H1 (cell line): ENCODE measurements around the gene ALK. TPM values are rescaled to one million over a fixed set of nuclear protein-coding genes. Genes with fewer than 3 reads are reported as not detected.

Source experiments
- CTCF ChIA-PET: fragments of 300-600 bp; sonication (Branson Sonifier 250); formaldehyde crosslinking; loops from one replicate; lab custom pipeline; 2021; ENCODE audit not compliant: partially characterized antibody; lab: Charles Lee
- POLR2A ChIA-PET: fragments of 300-600 bp; sonication (Branson Sonifier 250); formaldehyde crosslinking; loops from one replicate; lab custom pipeline; 2021; ENCODE audit warnings: inconsistent platforms; ENCODE audit not compliant: partially characterized antibody; lab: Charles Lee
- DNase-seq, 2 experiments: peaks; one replicate each; pipeline versions ENCODE4 v3.0.0 to v3.0.0-alpha.2; 2010 to 2022; ENCODE audit warnings: low spot score in 2 of 2, low read depth in 1 of 2, mixed read lengths in 1 of 2
- FAIRE-seq: peaks from 2 replicates; lab custom pipeline; 2011; peaks lifted over from hg19 to GRCh38; lab: Jason Lieb, UNC
- H2AFZ ChIP-seq: 2 replicates; pipeline ENCODE4 v1.8.1; 2012; ENCODE audit warnings: low read length, inconsistent platforms
- H2AK5ac ChIP-seq: 2 replicates; pipeline ENCODE4 v1.6.1; 2013; ENCODE audit warnings: low read depth, low read length
- H2BK120ac ChIP-seq: replicated peaks from 2 replicates; pipeline ENCODE3; 2013; ENCODE audit warnings: low read depth, low read length, inconsistent platforms
- H2BK12ac ChIP-seq: 2 replicates; pipeline ENCODE4 v1.6.1; 2013; ENCODE audit warnings: low read depth, low read length
- H2BK15ac ChIP-seq: 2 replicates; pipeline ENCODE4 v1.6.1; 2013; ENCODE audit warnings: low read length
- H2BK20ac ChIP-seq: 2 replicates; pipeline ENCODE4 v1.6.1; 2013; ENCODE audit warnings: low read length
- H2BK5ac ChIP-seq: 2 replicates; pipeline ENCODE4 v1.6.1; 2013; ENCODE audit warnings: low read depth, low read length
- H3K14ac ChIP-seq: 2 replicates; pipeline ENCODE4 v1.6.1; 2013; ENCODE audit warnings: inconsistent platforms; ENCODE audit not compliant: insufficient read length
- H3K18ac ChIP-seq: 2 replicates; pipeline ENCODE4 v1.6.1; 2013; ENCODE audit warnings: low read length; ENCODE audit errors: extremely low read depth
- H3K23ac ChIP-seq: 2 replicates; pipeline ENCODE4 v1.6.1; 2013; ENCODE audit warnings: inconsistent platforms; ENCODE audit not compliant: insufficient read length
- H3K23me2 ChIP-seq: 2 replicates; pipeline ENCODE4 v1.6.1; 2013; ENCODE audit warnings: low read depth, low read length
- H3K27ac ChIP-seq: 2 replicates; pipeline ENCODE4 v1.6.1; 2011; ENCODE audit warnings: low read depth, low read length, inconsistent platforms
- H3K27me3 ChIP-seq, 4 experiments: replicated peaks in 1 of 4; 1 replicate in 1 of 4; 2 replicates in 3 of 4; pipeline versions ENCODE4 v1.6.1 to v1.8.1; 2011 to 2013; ENCODE audit warnings: low read length in 3 of 4, mild to moderate bottlenecking in 3 of 4, inconsistent platforms in 2 of 4, mixed read lengths in 2 of 4, moderate library complexity in 1 of 4; ENCODE audit not compliant: control insufficient read depth in 3 of 4, insufficient read depth in 3 of 4; ENCODE audit errors: extremely low read depth in 1 of 4
- H3K36me3 ChIP-seq, 4 experiments: 2 replicates each; pipeline versions ENCODE4 v1.6.1 to v1.8.1; 2011 to 2013; ENCODE audit warnings: mild to moderate bottlenecking in 4 of 4, low read length in 3 of 4, moderate library complexity in 2 of 4, control low read depth in 1 of 4, inconsistent platforms in 1 of 4; ENCODE audit not compliant: insufficient read depth in 4 of 4, control insufficient read depth in 2 of 4
- H3K4ac ChIP-seq: replicated peaks from 2 replicates; pipeline ENCODE3; 2013; ENCODE audit warnings: low read length, low read depth, mixed read lengths, inconsistent platforms; ENCODE audit not compliant: insufficient read length
- H3K4me1 ChIP-seq, 4 experiments: replicated peaks in 1 of 4; 1 replicate in 1 of 4; 2 replicates in 3 of 4; pipeline versions ENCODE4 v1.6.1 to v1.8.1; 2011 to 2013; ENCODE audit warnings: low read length in 3 of 4, inconsistent platforms in 2 of 4, mixed read lengths in 1 of 4; ENCODE audit not compliant: insufficient read depth in 4 of 4, control insufficient read depth in 3 of 4
- H3K4me2 ChIP-seq, 2 experiments: 2 replicates each; pipeline versions ENCODE4 v1.6.1 to v1.8.1; 2011 to 2013; ENCODE audit warnings: low read depth in 2 of 2, low read length in 2 of 2, control low read depth in 1 of 2, inconsistent platforms in 1 of 2, mild to moderate bottlenecking in 1 of 2; ENCODE audit not compliant: insufficient read depth in 1 of 2
- H3K4me3 ChIP-seq, 4 experiments: fragments of 200-600, 300-600 bp in 1 of 4; sonication (generic), shearing (Covaris generic), sonication (Bioruptor Twin) in 1 of 4; 2 replicates each; pipeline versions ENCODE4 v1.5.1 to v1.8.1; 2011 to 2016; ENCODE audit warnings: low read length in 4 of 4, low read depth in 3 of 4, control low read depth in 2 of 4, inconsistent platforms in 2 of 4, mild to moderate bottlenecking in 2 of 4, mixed read lengths in 1 of 4, moderate library complexity in 1 of 4; ENCODE audit not compliant: insufficient read depth in 2 of 4; ENCODE audit errors: extremely low read depth in 1 of 4
- H3K56ac ChIP-seq: replicated peaks from 2 replicates; pipeline ENCODE3; 2013; ENCODE audit warnings: low read depth, mild to moderate bottlenecking, mixed read lengths, low read length, inconsistent platforms; ENCODE audit not compliant: insufficient read length
- H3K79me1 ChIP-seq: 2 replicates; pipeline ENCODE4 v1.6.1; 2013; ENCODE audit warnings: low read depth, low read length, control low read depth
- H3K79me2 ChIP-seq, 2 experiments: 2 replicates each; pipeline versions ENCODE4 v1.6.1 to v1.8.1; 2012 to 2013; ENCODE audit warnings: low read length in 2 of 2, mild to moderate bottlenecking in 2 of 2, inconsistent platforms in 1 of 2; ENCODE audit not compliant: insufficient read depth in 2 of 2, control insufficient read depth in 1 of 2
- H3K9ac ChIP-seq, 4 experiments: replicated peaks in 1 of 4; 1 replicate in 1 of 4; 2 replicates in 3 of 4; pipeline versions ENCODE4 v1.6.1 to v1.8.1; 2011 to 2013; ENCODE audit warnings: low read depth in 3 of 4, low read length in 3 of 4, control low read depth in 2 of 4, mild to moderate bottlenecking in 2 of 4, moderate library complexity in 2 of 4, inconsistent platforms in 1 of 4; ENCODE audit errors: extremely low read depth in 1 of 4
- H3K9me3 ChIP-seq, 2 experiments: 2 replicates each; pipeline versions ENCODE4 v1.6.1 to v1.8.1; 2012 to 2013; ENCODE audit warnings: mild to moderate bottlenecking in 2 of 2, moderate library complexity in 2 of 2, control low read depth in 1 of 2, inconsistent platforms in 1 of 2, low read depth in 1 of 2, low read length in 1 of 2, mixed read lengths in 1 of 2; ENCODE audit not compliant: insufficient read depth in 2 of 2
- H4K20me1 ChIP-seq, 2 experiments: replicated peaks in 1 of 2; 2 replicates each; pipeline versions ENCODE3 to v1.8.1; 2011 to 2013; ENCODE audit warnings: inconsistent platforms in 2 of 2, low read length in 2 of 2, mild to moderate bottlenecking in 1 of 2; ENCODE audit not compliant: insufficient read depth in 2 of 2, control insufficient read depth in 1 of 2
- H4K5ac ChIP-seq: 2 replicates; pipeline ENCODE4 v1.6.1; 2013; ENCODE audit warnings: low read length, low read depth, mixed read lengths, inconsistent platforms; ENCODE audit not compliant: insufficient read length
- H4K8ac ChIP-seq: 2 replicates; pipeline ENCODE4 v1.8.0; 2013; ENCODE audit warnings: mild to moderate bottlenecking, moderate library complexity, low read length, inconsistent platforms; ENCODE audit not compliant: insufficient read depth; ENCODE audit errors: extremely low read depth
- H4K91ac ChIP-seq: replicated peaks from 2 replicates; pipeline ENCODE3; 2013; ENCODE audit warnings: low read length, mixed read lengths, inconsistent platforms; ENCODE audit not compliant: insufficient read length
- CEBPB ChIP-seq: IDR thresholded peaks from 2 replicates; pipeline ENCODE4 v1.6.1; 2012; ENCODE audit warnings: low read depth, low read length
- FOSL1 ChIP-seq: IDR thresholded peaks from 2 replicates; pipeline ENCODE4 v1.6.1; 2011; ENCODE audit warnings: mild to moderate bottlenecking, low read depth, low read length, moderate library complexity; ENCODE audit not compliant: insufficient read depth
- RFX5 ChIP-seq: IDR thresholded peaks from 2 replicates; pipeline ENCODE4 v1.6.1; 2011; ENCODE audit warnings: low read depth, low read length, improper control_type of control experiment, borderline replicate concordance
- SUZ12 ChIP-seq: fragments of 200-600 bp; sonication (generic); IDR thresholded peaks from 2 replicates; pipeline ENCODE4 v1.6.1; 2012; ENCODE audit warnings: mild to moderate bottlenecking, inconsistent platforms, low read length, moderate library complexity, mixed read lengths
- TBP ChIP-seq: IDR thresholded peaks from 2 replicates; pipeline ENCODE4 v1.6.1; 2011; ENCODE audit warnings: low read depth, low read length, improper control_type of control experiment
- TCF12 ChIP-seq: IDR thresholded peaks from 2 replicates; pipeline ENCODE4 v1.6.1; 2011; ENCODE audit warnings: low read depth, mild to moderate bottlenecking, low read length
- WGBS, 2 experiments: shearing (Covaris generic) in 1 of 2; methylation state at CpG; one replicate each; pipeline versions ENCODE4 v1.1.6 to v1.1.7; 2013 to 2015; ENCODE audit warnings: low lambda C conversion rate in 2 of 2, mixed read lengths in 2 of 2, inconsistent platforms in 1 of 2, low coverage in 1 of 2, missing lambda C conversion rate in 1 of 2; ENCODE audit not compliant: insufficient replicate concordance in 2 of 2, insufficient coverage in 1 of 2, insufficient read length in 1 of 2; ENCODE audit errors: extremely low coverage in 1 of 2, missing lambda C conversion rate in 1 of 2; 5-methylcytosine and 5-hydroxymethylcytosine counted together
- polyA plus RNA-seq, 7 experiments: library from polyadenylated mRNA; depleted of rRNA in 3 of 7; stranded (reverse) in 5 of 7; unstranded in 2 of 7; fragments of >200 nt in 5 of 7; fragments of 200-250 nt in 2 of 7; gene quantifications; 1 replicate in 5 of 7; 2 replicates in 1 of 7; 4 replicates in 1 of 7; pipeline versions ENCODE4 v1.2.1 to v1.2.3, GENCODE V29; 2011 to 2013; ENCODE audit warnings: missing spikeins in 2 of 7, mixed read lengths in 2 of 7
- total RNA-seq: library from RNA; stranded (reverse); fragmentation: NEBNext Ultra II Directional; extraction: Animal tissue kit (Norgen Biotek cat#: 25700); gene quantifications from 2 replicates; pipeline ENCODE4 v1.2.1, GENCODE V29; 2021

The ALK gene
- total and polyA plus RNA-seq, 2 of the 8 experiments (the other 6 are each of a cell fraction or from before 2014, with no cell fraction given) = 0.02 to 0.09 TPM

DNA sequence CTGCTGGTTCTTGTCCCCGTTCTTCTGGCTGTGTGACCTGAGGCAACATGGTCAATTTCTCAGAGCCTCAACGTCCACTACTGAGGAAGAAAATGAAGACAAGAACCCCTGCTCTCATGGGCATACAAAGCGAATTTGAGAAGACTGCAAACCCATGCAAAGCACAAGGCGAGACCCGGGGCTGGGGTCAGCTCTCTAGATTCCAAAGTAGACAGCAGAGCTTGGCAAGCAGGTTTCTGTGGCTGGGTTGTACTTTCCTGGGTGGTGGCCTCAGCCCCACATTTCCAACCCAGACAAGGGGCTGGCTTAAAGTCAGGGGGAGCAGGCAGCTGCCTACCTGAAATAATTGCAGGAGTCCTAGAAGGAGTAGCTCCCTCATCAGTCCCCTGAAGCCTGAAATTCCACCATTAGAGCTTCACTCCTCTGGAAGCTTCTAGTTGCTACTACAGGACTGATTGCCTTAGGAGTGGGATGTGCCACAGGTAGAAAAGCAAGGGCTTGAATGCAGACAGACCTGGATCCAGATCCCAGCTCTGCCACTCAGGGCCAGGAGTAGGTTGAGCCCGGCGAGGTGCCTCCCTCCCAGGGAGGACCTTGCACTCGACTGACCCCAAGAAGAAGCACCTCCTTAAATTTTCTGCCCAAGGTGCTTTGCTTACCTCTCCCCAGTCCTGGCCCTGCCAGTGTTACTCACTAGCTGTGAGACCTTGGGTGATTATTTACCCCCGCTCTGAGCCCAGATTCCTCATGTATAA, 678.6 kb downstream of the ALK start:
- Histone ChIP-seq H4K91ac (no peak overlapping the region), H3K14ac (no peak overlapping the region), H4K5ac (no peak overlapping the region), H3K9ac (no peak overlapping the region), H2BK5ac (no peak overlapping the region), H3K79me1 (no peaks in the 10 kb centered on the region), H2AFZ (no peak overlapping the region), H2BK20ac (no peak overlapping the region), H2BK15ac (no peak overlapping the region), H3K79me2 (no peaks in the 10 kb centered on the region), H3K18ac (no peak overlapping the region), H2BK12ac (no peak overlapping the region), H3K27me3 (no peaks in the 10 kb centered on the region), H3K4me3 (no peak overlapping the region), H3K9me3 (no peaks in the 10 kb centered on the region), H3K36me3 (no peaks in the 10 kb centered on the region), H4K20me1 (no peaks in the 10 kb centered on the region), H3K4me1 (no peaks in the 10 kb centered on the region; a peak in 1 of 7 replicates), H3K4me2 (no peak overlapping the region), H3K23ac (no peak overlapping the region), H3K27ac (no peak overlapping the region), H4K8ac (no peak overlapping the region), H2AK5ac (no peak overlapping the region), H3K23me2 (no peaks in the 10 kb centered on the region), H3K4ac (no peak overlapping the region), H2BK120ac (no peak overlapping the region), H3K56ac (no peak overlapping the region)
- 90% methylated on average over 8 of the region's 9 CpGs; no CpG with 5 or more reads in 1 of the 2 experiments for WGBS, 2 experiments
- DNase-seq (no peak), FAIRE-seq (no peak)
- CTCF ChIA-PET = interaction anchor here (0.5 to 4.1 kb wide), 5 partner anchors 42 to 591 kb away, joined by 3 to 14 read pairs (median 4); no protein-coding TSS in a partner anchor
- POLR2A ChIA-PET = interaction anchor here (1.1 kb wide), 1 partner anchor 22 kb away, joined by 3 read pairs; no protein-coding TSS in a partner anchor
- TF ChIP-seq SUZ12 (no peak), TCF12 (no peak), FOSL1 (no peak), RFX5 (no peak), CEBPB (no peak), TBP (no peak)
